GM21528 (cell line): ENCODE results near the gene BUB1B.

Experiments used
- ATAC-seq: cut with Tn5 transposase; IDR thresholded peaks from one replicate; pipeline ENCODE4 v1.9.1; 2021; ENCODE audit warnings: mild to moderate bottlenecking, moderate library complexity; ENCODE audit not compliant: unreplicated experiment, low FRiP score

The BUB1B gene

GRCh38 chr15:40270246-40270995 is 109.6 kb downstream of the BUB1B start:
- ATAC-seq = no peak
